22Rv1 (cell line): ENCODE data around the gene PDE9A.

Experiments used
- H3K27ac ChIP-seq: fragments of 450-650 bp; 2 replicates; pipeline ENCODE4 v1.5.1; 2017
- ZFX ChIP-seq: fragments of 450-650 bp; IDR thresholded peaks from 2 replicates; pipeline ENCODE4 v1.6.1; 2017; ENCODE audit warnings: antibody characterized with exemption, borderline replicate concordance
- TF ChIP-seq, protein P1 (sequence below): fragments of 450-650 bp; IDR thresholded peaks from 2 replicates; pipeline ENCODE4 v1.5.1; 2017; ENCODE audit warnings: mild to moderate bottlenecking

The PDE9A gene

GRCh38 chr21:42637267-42638041 is 16.0 kb upstream of the PDE9A start:
- TF ChIP-seq ZFX = no peak
- TF ChIP-seq, protein P1, sequence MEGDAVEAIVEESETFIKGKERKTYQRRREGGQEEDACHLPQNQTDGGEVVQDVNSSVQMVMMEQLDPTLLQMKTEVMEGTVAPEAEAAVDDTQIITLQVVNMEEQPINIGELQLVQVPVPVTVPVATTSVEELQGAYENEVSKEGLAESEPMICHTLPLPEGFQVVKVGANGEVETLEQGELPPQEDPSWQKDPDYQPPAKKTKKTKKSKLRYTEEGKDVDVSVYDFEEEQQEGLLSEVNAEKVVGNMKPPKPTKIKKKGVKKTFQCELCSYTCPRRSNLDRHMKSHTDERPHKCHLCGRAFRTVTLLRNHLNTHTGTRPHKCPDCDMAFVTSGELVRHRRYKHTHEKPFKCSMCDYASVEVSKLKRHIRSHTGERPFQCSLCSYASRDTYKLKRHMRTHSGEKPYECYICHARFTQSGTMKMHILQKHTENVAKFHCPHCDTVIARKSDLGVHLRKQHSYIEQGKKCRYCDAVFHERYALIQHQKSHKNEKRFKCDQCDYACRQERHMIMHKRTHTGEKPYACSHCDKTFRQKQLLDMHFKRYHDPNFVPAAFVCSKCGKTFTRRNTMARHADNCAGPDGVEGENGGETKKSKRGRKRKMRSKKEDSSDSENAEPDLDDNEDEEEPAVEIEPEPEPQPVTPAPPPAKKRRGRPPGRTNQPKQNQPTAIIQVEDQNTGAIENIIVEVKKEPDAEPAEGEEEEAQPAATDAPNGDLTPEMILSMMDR = no peak
- H3K27ac ChIP-seq = no peak overlapping the region

DNA sequence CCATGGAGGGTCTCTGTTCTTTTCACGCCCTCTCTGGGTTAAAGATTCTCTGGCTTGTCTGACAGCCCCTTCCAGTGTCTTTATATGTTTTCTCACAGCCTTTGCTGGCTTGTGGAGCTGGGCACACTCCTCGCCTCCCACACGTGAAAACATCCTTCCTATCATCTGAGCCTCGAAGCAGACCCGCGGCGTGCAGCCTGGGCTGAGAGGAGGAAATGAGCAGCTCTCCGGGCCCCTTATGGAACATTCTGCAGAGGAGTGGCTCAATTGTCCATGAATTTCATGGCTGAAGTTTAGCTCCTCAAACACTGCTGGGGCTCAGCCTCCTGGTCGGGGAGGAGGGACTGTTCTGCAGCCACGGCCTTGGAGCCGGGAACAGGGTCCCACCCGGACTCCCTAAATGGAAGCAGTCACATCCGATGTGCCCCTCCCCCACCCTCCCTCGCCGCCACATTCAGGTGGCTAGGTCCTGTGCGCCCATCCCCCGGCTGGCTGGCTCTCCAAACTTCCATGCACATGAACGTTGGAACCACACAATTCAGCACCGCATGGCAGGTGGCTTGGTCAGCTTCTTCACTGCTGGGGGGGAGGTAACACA is 15.1 kb upstream of the PDE9A start:
- TF ChIP-seq, protein P1 = no peak
- no peak for TF ChIP-seq ZFX
- no peak overlapping the region for H3K27ac ChIP-seq

GRCh38 chr21:42639646-42640152 is 13.7 kb upstream of the PDE9A start:
- H3K27ac ChIP-seq = no peak overlapping the region
- TF ChIP-seq, protein P1 = no peak
- no peak for TF ChIP-seq ZFX

GRCh38 chr21:42640486-42640885 is 12.9 kb upstream of the PDE9A start:
- TF ChIP-seq ZFX = no peak
- TF ChIP-seq, protein P1 = no peak
- no peak overlapping the region for H3K27ac ChIP-seq

DNA sequence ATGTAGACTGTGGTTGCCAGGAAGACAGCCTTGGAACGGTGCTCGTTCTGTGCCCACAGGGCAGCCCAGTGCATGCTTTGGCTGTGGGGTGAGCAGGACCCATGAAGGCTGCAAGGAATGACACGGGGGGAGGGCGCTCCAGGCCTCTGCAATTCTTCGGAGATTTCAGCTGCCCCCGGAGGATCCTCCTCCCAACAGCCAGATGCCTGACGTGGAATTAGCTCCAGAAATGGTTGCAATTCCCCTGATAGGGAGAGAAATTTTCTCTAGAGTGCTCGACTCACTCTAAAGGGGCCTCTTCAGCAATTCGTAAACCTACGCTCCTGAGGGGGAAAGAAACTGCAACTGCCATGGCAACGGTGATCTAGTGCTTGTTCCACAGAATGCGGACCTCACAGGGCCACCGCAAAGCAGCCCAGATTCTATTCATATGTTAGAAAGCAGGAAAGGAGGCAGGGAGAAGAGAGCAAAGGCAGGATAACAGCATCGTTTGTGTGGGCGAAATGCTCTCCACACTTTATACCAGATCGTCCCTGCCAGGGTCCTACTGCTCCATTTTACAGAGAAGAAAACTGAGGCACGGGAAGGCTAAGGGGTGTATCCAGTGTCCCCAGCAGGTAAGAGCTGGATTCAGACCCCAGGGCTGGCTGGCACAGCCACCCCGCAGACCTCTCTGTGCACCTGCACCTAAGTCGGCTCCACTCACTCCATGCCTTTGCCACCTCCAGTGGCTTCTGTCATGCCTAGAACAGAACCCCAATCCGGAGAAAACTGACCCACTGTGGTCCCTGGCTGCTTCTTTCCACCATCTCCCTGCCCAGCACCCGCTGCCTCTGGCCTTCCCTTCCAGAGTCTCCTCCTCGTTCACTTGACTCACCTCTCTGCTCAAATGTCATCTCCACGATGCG is 11.9 kb upstream of the PDE9A start:
- no peak overlapping the region for H3K27ac ChIP-seq
- TF ChIP-seq, protein P1 = no peak

GRCh38 chr21:42642219-42642745 is 11.1 kb upstream of the PDE9A start:
- TF ChIP-seq ZFX = no peak
- TF ChIP-seq, protein P1 = no peak
- no peak overlapping the region for H3K27ac ChIP-seq
